AG04450 (cell line): Measurements from ENCODE around the gene TSPEAR. TPM values are rescaled to one million over a fixed set of nuclear protein-coding genes. Genes with fewer than 3 reads are reported as not detected.
"Not testable (repeated sequence)": the region's sequence is repeated elsewhere in the genome, so short reads cannot be mapped to it uniquely, and the experiment has no call there.

ENCODE experiments used
- CTCF ChIA-PET: fragments of 300-600, 350-600 bp; formaldehyde crosslinking; extraction: SDS; loops from one replicate; lab custom pipeline; 2022; ENCODE audit warnings: antibody characterized with exemption, inconsistent platforms; lab: Charles Lee
- POLR2A ChIA-PET: fragments of 350-600 bp; formaldehyde crosslinking; extraction: SDS; loops from one replicate; lab custom pipeline; 2021; ENCODE audit warnings: antibody characterized with exemption, inconsistent platforms; lab: Yijun Ruan, JAX
- DNase-seq: peaks from one replicate; pipeline ENCODE4 v3.0.0-alpha.2; 2011; ENCODE audit warnings: low read depth, low spot score
- H3K27ac ChIP-seq: one replicate; pipeline ENCODE4 v1.5.1; 2012; ENCODE audit warnings: low read depth, low read length, control low read depth
- H3K27me3 ChIP-seq: one replicate; pipeline ENCODE4 v1.6.0; 2012; ENCODE audit warnings: low read length; ENCODE audit not compliant: control insufficient read depth, insufficient read depth
- H3K4me3 ChIP-seq: 2 replicates; pipeline ENCODE4 v1.5.1; 2011; ENCODE audit warnings: mild to moderate bottlenecking, low read depth, low read length, control low read depth
- H3K9me3 ChIP-seq: 2 replicates; pipeline ENCODE4 v1.5.1; 2012; ENCODE audit warnings: low read length; ENCODE audit not compliant: control insufficient read depth, insufficient read depth
- polyA plus RNA-seq: library from polyadenylated mRNA; depleted of rRNA; stranded (reverse); fragments of >200 nt; gene quantifications from 2 replicates; pipeline ENCODE4 v1.2.3, GENCODE V29; 2011
- TF ChIP-seq, protein P1 (sequence below): IDR thresholded peaks from 2 replicates; pipeline ENCODE4 v1.5.1; 2011; ENCODE audit warnings: low read depth, low read length, control low read depth, inconsistent platforms

Gene TSPEAR
- polyA plus RNA-seq, 1 experiment: not detected

DNA sequence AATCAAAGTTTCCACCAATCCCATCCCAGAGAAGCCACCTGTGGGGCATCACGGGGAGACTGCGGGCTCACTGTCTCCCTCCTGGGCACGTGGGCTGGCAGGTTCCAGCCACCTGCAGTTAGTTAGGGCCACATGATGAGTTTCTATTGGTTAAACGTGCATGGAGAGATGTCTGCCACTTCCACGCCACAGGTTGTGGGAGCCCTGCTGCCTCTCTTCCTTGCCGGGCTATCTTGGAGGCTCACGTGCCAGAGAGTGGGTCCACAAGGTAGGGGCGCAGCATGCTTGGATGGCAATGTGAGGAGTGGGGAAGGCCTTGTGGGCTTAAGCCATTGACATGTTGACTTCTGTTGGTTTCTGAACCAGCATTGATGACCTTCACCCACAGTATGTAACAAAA is 107.5 kb downstream of the TSPEAR start:
- CTCF ChIA-PET: no interaction called here
- H3K27me3 ChIP-seq: no peaks in the 10 kb centered on the region
- no peak overlapping the region for H3K27ac ChIP-seq
- DNase-seq: no peak
- TF ChIP-seq, protein P1, sequence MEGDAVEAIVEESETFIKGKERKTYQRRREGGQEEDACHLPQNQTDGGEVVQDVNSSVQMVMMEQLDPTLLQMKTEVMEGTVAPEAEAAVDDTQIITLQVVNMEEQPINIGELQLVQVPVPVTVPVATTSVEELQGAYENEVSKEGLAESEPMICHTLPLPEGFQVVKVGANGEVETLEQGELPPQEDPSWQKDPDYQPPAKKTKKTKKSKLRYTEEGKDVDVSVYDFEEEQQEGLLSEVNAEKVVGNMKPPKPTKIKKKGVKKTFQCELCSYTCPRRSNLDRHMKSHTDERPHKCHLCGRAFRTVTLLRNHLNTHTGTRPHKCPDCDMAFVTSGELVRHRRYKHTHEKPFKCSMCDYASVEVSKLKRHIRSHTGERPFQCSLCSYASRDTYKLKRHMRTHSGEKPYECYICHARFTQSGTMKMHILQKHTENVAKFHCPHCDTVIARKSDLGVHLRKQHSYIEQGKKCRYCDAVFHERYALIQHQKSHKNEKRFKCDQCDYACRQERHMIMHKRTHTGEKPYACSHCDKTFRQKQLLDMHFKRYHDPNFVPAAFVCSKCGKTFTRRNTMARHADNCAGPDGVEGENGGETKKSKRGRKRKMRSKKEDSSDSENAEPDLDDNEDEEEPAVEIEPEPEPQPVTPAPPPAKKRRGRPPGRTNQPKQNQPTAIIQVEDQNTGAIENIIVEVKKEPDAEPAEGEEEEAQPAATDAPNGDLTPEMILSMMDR: no peak
- no peaks in the 10 kb centered on the region; the same call in 1 of the 2 replicates for H3K9me3 ChIP-seq
- POLR2A ChIA-PET: no interaction called here
- no peak overlapping the region for H3K4me3 ChIP-seq

DNA sequence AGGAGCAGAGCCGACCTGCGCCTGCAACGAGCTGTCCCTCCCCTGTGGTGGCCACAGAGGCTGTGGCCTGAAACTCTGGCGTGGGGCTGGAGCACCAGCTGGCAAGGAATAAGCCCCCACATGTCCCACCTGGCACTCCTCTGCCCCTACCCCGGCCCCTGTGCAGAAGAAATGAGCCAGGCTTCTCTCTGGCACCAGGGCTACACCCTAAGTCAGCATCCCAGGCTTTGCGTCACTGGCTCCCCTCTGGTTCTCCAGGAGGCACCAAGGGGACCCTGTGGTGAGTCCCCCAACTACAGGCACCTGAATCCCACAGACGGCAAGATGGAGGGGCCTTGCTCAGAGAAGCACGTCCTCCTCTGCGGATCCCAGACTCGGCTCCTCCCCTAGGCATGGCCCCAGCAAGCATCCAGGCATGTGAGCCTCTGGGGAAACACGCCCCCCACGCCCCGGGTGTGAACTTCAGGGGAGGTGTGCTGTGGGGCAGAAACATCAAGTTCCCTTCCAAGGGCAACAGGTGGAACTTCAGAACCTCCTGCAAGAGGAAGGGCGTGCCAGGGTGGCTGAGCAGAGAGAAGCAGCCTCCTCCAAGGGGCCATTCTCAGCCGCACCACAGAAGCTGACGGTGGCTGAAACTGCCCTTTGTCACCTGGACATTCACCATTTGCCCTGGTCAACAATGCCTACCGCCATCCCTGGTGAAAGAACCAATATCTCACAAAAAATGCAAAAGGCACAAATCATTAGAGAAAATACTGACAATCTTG is 108.1 kb downstream of the TSPEAR start:
- TF ChIP-seq, protein P1: no peak
- no peak for DNase-seq
- H3K27ac ChIP-seq: no peak overlapping the region
- H3K9me3 ChIP-seq: no peaks in the 10 kb centered on the region; the same call in 1 of the 2 replicates
- POLR2A ChIA-PET: no interaction called here
- CTCF ChIA-PET: no interaction called here
- H3K27me3 ChIP-seq: no peaks in the 10 kb centered on the region
- no peak overlapping the region for H3K4me3 ChIP-seq

DNA sequence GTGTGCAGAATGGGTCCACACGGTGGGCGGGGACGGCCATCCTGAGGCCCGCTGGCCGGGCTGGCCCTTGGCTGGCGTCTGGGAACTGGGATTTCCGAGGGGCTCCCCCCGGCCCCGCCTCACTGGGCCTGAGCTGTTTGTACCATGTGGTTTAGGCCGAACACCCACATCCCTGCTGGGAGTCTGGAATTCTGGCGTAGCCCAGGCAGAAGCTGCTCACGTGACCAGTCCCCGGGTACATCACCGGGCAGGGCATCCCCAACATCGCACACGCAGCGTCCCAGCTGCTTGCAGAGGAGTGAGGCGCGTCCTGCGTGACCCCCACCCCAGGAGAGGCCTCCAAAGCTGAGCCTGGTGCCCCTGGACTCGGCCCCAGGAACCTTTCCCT is 108.9 kb downstream of the TSPEAR start:
- no peak for DNase-seq
- Histone ChIP-seq H3K27ac (no peak overlapping the region), H3K9me3 (no peaks in the 10 kb centered on the region; the same call in 1 of the 2 replicates), H3K27me3 (no peaks in the 10 kb centered on the region), H3K4me3 (no peak overlapping the region)
- TF ChIP-seq, protein P1: no peak
- POLR2A ChIA-PET: no interaction called here
- CTCF ChIA-PET: no interaction called here

DNA sequence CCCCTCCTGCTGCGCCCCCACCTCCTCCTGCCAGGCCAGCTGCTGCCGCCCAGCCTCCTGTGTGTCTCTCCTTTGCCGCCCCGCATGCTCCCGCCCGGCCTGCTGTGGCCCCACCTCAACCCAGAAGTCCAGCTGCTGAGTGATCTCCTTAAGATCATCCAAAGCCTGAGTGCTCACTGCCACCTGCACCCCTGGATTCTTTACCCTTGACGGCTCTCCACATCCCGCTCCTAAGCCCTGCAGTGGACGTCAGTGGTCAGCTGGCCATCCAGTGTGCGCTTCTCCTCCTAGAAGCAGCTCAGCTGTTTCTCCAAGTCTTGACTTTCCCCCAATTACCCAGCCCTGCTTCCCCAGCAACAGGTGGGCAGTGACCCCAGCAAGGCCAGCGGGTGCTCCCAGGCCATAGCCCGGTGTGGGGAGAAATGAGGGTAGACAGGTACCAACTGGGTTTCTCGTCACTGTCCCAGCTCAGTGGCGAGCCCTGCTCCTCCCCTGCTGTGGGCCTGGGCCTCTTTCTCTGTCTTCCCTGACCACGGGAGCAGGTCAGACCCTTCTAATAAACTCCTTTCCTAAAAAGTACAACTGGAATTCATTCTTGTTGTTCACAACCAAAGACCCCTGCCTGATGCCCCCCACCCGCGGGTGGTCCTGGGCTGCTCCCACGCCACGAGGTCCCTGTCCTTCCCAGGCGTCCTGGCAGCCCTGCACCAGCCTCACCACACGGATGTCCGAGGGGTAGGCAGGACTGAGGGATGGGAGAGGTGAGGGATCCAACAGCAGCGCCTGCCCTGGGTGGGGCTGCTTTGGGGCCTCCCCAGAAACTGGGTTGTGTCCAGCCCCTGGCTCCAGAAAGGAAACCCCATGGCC is 109.5 kb downstream of the TSPEAR start:
- no peak for DNase-seq
- ChIA-PET POLR2A (no interaction called here), CTCF (no interaction called here)
- no peaks in the 10 kb centered on the region for H3K27me3 ChIP-seq
- no peak overlapping the region for H3K27ac ChIP-seq
- no peaks in the 10 kb centered on the region; the same call in 1 of the 2 replicates for H3K9me3 ChIP-seq
- TF ChIP-seq, protein P1: no peak
- no peak overlapping the region for H3K4me3 ChIP-seq

DNA sequence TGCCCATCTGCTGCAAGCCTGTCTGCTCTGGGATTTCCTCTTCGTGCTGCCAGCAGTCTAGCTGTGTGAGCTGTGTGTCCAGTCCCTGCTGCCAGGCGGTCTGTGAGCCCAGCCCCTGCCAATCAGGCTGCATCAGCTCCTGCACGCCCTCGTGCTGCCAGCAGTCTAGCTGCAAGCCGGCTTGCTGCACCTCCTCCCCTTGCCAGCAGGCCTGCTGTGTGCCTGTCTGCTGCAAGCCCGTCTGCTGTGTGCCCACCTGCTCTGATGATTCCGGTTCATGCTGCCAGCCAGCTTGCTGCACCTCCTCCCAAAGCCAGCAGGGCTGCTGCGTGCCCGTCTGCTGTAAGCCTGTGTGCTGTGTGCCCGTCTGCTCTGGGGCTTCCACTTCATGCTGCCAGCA is 110.3 kb downstream of the TSPEAR start:
- CTCF ChIA-PET, H3K4me3 ChIP-seq, POLR2A ChIA-PET, H3K9me3 ChIP-seq, DNase-seq, H3K27ac ChIP-seq, H3K27me3 ChIP-seq: not testable (repeated sequence)

DNA sequence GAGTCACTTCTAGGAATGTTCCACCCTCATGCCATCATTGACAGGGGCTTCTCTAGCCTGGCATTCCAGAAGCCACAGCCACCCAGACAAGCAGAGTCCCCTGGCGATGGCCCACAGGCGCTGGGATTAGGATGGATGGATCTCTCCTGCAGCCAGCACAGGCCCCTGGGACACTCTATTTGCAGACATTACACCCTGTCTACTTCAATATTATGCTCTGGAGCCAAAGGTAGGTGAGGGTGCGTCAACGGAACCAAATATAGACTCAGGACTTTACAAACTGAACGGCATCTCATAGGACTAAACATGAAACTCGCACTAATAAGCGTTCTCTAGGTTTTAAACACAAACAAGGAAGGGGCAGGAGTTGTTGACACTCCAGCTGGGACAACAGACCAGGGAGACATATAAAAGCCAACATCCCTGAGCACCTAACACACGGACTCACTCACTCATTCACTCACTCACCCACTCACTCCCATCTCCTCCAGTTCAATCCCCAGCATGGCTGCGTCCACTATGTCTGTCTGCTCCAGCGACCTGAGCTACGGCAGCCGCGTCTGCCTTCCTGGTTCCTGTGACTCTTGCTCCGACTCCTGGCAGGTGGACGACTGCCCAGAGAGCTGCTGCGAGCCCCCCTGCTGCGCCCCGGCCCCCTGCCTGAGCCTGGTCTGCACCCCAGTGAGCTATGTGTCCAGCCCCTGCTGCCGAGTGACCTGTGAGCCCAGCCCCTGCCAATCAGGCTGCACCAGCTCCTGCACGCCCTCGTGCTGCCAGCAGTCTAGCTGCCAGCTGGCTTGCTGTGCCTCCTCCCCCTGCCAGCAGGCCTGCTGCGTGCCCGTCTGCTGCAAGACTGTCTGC is 111.0 kb downstream of the TSPEAR start, which contains the start of gene KRTAP10-7:
Gene KRTAP10-7, plus strand, starts transcription at position 480 of the 861 bp plus-strand sequence. Its CDS starts 25 bp downstream, at position 505.
- H3K27ac ChIP-seq, CTCF ChIA-PET, H3K4me3 ChIP-seq, DNase-seq, POLR2A ChIA-PET, H3K9me3 ChIP-seq, H3K27me3 ChIP-seq: not testable (repeated sequence)
